MM.1S (cell line): Measurements from ENCODE around the gene LRRC25.

Source experiments
- EZH2 ChIP-seq: fragments of 300-600 bp; sonication (generic); optimal IDR thresholded peaks from 2 replicates; pipeline ENCODE3; 2017; ENCODE audit warnings: low read depth, mild to moderate bottlenecking, antibody characterized with exemption, low read length, mixed read lengths
- EZH2phosphoT487 ChIP-seq: fragments of 300-600 bp; sonication (generic); IDR thresholded peaks from 2 replicates; pipeline ENCODE4 v1.6.1; 2018; ENCODE audit warnings: antibody characterized with exemption, low read length
- TF ChIP-seq, protein P1 (sequence below): fragments of 300-600 bp; sonication (generic); IDR thresholded peaks from 2 replicates; pipeline ENCODE4 v1.5.1; 2016; ENCODE audit warnings: antibody characterized with exemption, low read length, mixed read lengths

DNA sequence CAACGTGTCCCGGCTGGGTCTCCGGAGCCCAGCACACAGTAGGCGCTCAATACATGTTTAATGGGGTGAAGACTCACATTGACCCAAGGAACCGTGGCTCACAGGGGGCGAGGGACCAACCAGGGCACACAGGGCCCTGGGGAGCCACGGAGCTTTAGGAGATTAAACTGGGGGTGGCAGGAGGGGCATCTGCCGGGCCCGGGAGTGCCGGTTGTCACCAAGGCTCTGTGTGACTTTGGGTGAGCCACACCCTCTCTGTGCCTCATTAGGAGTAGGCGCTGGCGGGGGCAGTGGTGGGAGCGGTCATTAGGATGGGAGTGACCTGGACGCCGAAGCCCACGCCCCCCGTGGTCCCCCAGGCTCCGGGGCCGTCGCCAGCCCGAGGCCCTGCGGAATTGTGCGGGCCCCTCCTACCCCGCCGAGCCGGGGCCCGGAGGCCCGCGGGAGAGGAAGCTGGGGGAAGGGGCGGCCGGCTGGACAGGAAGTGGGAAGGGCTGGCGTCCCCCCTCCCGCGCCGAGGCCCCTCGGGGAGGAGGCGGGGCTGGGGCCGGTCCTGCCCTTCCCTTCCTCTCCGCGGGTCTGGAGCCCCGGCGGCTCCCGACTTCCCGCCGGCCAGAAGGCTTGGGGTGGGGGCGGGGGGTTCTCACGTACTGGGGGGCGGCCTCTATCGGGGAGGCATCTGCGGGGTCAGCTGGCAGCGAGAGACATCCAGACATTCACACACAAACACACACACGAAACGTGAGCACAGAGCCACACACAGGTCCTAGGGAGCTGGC is 20.0 kb upstream of the LRRC25 start:
- TF ChIP-seq, protein P1, sequence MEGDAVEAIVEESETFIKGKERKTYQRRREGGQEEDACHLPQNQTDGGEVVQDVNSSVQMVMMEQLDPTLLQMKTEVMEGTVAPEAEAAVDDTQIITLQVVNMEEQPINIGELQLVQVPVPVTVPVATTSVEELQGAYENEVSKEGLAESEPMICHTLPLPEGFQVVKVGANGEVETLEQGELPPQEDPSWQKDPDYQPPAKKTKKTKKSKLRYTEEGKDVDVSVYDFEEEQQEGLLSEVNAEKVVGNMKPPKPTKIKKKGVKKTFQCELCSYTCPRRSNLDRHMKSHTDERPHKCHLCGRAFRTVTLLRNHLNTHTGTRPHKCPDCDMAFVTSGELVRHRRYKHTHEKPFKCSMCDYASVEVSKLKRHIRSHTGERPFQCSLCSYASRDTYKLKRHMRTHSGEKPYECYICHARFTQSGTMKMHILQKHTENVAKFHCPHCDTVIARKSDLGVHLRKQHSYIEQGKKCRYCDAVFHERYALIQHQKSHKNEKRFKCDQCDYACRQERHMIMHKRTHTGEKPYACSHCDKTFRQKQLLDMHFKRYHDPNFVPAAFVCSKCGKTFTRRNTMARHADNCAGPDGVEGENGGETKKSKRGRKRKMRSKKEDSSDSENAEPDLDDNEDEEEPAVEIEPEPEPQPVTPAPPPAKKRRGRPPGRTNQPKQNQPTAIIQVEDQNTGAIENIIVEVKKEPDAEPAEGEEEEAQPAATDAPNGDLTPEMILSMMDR = no peak
- TF ChIP-seq EZH2 = no peak
- no peak for TF ChIP-seq EZH2phosphoT487
